Measurements from ENCODE around the gene EEFSEC. TPM values are rescaled to one million over a fixed set of nuclear protein-coding genes. Genes with fewer than 3 reads are reported as not detected.

EEFSEC gene
- total and polyA plus RNA-seq, 2 experiments from 2014 or later: 10.1 to 16.2 TPM

DNA sequence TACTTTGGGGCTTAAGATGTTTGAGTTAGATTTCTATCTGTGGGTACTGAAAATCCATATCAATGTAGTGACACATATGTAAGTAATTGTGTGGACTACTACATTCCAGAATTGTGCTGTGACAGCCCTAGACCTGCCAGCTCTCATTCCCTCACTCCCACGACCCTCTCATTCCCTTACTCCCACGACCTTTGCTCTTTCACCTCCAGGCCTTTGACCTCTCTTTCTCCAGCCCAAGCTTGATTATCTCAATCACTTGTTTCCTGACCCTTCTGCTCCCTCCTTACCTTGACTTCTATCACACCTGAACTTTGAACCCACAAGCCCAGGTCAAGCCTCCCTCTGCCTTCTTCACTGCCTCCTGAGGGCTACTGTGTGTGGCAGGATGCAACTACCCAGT, 26.0 kb upstream of the EEFSEC start:
- TF ChIP-seq, protein P1, sequence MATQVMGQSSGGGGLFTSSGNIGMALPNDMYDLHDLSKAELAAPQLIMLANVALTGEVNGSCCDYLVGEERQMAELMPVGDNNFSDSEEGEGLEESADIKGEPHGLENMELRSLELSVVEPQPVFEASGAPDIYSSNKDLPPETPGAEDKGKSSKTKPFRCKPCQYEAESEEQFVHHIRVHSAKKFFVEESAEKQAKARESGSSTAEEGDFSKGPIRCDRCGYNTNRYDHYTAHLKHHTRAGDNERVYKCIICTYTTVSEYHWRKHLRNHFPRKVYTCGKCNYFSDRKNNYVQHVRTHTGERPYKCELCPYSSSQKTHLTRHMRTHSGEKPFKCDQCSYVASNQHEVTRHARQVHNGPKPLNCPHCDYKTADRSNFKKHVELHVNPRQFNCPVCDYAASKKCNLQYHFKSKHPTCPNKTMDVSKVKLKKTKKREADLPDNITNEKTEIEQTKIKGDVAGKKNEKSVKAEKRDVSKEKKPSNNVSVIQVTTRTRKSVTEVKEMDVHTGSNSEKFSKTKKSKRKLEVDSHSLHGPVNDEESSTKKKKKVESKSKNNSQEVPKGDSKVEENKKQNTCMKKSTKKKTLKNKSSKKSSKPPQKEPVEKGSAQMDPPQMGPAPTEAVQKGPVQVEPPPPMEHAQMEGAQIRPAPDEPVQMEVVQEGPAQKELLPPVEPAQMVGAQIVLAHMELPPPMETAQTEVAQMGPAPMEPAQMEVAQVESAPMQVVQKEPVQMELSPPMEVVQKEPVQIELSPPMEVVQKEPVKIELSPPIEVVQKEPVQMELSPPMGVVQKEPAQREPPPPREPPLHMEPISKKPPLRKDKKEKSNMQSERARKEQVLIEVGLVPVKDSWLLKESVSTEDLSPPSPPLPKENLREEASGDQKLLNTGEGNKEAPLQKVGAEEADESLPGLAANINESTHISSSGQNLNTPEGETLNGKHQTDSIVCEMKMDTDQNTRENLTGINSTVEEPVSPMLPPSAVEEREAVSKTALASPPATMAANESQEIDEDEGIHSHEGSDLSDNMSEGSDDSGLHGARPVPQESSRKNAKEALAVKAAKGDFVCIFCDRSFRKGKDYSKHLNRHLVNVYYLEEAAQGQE (IDR thresholded peaks at IDR 0.05; ENCODE audit: unreplicated experiment): no peak
- TF ChIP-seq CREB1 (CRISPR knock-in tag; IDR thresholded peaks at IDR 0.05; ENCODE audit: low read depth) (no peak), JUNB (IDR thresholded peaks at IDR 0.05; ENCODE audit: unreplicated experiment) (no peak), ZNF462 (CRISPR knock-in tag; IDR thresholded peaks at IDR 0.05) (no peak), EZH2phosphoT487 (IDR thresholded peaks at IDR 0.05; ENCODE audit: unreplicated experiment) (no peak), NANOG (IDR thresholded peaks at IDR 0.05; ENCODE audit: borderline replicate concordance) (no peak), ZNF114 (CRISPR knock-in tag; IDR thresholded peaks at IDR 0.05) (no peak), STAT1 (IDR thresholded peaks at IDR 0.05; ENCODE audit: unreplicated experiment) (no peak), ETS1 (IDR thresholded peaks at IDR 0.05) (no peak), POLR2AphosphoS5 (IDR thresholded peaks at IDR 0.05; ENCODE audit: low read depth) (no peak), ZNF331 (CRISPR knock-in tag; IDR thresholded peaks at IDR 0.05; ENCODE audit: low read depth) (no peak), EZH2 (IDR thresholded peaks at IDR 0.05; ENCODE audit: low read depth, unreplicated experiment) (no peak)
- TF ChIP-seq, protein P2, sequence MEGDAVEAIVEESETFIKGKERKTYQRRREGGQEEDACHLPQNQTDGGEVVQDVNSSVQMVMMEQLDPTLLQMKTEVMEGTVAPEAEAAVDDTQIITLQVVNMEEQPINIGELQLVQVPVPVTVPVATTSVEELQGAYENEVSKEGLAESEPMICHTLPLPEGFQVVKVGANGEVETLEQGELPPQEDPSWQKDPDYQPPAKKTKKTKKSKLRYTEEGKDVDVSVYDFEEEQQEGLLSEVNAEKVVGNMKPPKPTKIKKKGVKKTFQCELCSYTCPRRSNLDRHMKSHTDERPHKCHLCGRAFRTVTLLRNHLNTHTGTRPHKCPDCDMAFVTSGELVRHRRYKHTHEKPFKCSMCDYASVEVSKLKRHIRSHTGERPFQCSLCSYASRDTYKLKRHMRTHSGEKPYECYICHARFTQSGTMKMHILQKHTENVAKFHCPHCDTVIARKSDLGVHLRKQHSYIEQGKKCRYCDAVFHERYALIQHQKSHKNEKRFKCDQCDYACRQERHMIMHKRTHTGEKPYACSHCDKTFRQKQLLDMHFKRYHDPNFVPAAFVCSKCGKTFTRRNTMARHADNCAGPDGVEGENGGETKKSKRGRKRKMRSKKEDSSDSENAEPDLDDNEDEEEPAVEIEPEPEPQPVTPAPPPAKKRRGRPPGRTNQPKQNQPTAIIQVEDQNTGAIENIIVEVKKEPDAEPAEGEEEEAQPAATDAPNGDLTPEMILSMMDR (conservative IDR thresholded peaks at IDR 0.05; ENCODE audit: low read depth in 2 of 2): no peak
- Histone ChIP-seq H3K36me3 (ENCODE audit: insufficient read depth) (no peaks in the 10 kb centered on the region), H3K79me2 (replicated peaks; ENCODE audit: insufficient read depth) (peaks cover 12% of the 10 kb centered on the region), H3K9me2 (ENCODE audit: insufficient read depth) (peaks cover 6% of the 10 kb centered on the region; the same call in 1 of the 2 replicates), H3K27ac (ENCODE audit: low read depth) (no peak overlapping the region), H3K4me3 (no peak overlapping the region), H3K4me2 (no peak overlapping the region), H3K4me1 (ENCODE audit: insufficient read depth) (peaks cover 4% of the 10 kb centered on the region; the same call in 1 of the 2 replicates), H4K20me1 (replicated peaks; ENCODE audit: insufficient read depth) (peaks cover 4% of the 10 kb centered on the region; the same call in 1 of the 2 replicates), H3F3A (replicated peaks; ENCODE audit: low read depth) (no peaks in the 10 kb centered on the region; the same call in 1 of the 2 replicates), H2AFZ (no peak overlapping the region), H3K27me3 (ENCODE audit: insufficient read depth) (no peaks in the 10 kb centered on the region)
- H3K27me3 Mint-ChIP-seq (ENCODE audit: insufficient read depth, low read depth, poor library complexity): peaks cover 3% of the 10 kb centered on the region
- no peaks in the 10 kb centered on the region for H3K9me3 Mint-ChIP-seq
- no peak for DNase-seq (ENCODE audit: low spot score)
- H3K4me1 Mint-ChIP-seq: peaks cover 11% of the 10 kb centered on the region
- no peak overlapping the region for H3K4me3 Mint-ChIP-seq
- no peak overlapping the region for H3K27ac Mint-ChIP-seq
- peaks cover 5% of the 10 kb centered on the region for H3K36me3 Mint-ChIP-seq (ENCODE audit: low read depth)
- ATAC-seq: no peak
